K562 treated with DMSO at 1 percent for 24 hours (cell line): ENCODE data around the gene SWT1. TPM values are rescaled to one million over a fixed set of nuclear protein-coding genes. Genes with fewer than 3 reads are reported as not detected.

ENCODE experiments used
- total RNA-seq: library from RNA; unstranded; fragments of 300-600 nt; gene quantifications from 2 replicates; pipeline ENCODE4 v1.2.3, GENCODE V29; 2022; ENCODE audit warnings: low read depth; ENCODE audit not compliant: insufficient read depth

The SWT1 gene, protein sequence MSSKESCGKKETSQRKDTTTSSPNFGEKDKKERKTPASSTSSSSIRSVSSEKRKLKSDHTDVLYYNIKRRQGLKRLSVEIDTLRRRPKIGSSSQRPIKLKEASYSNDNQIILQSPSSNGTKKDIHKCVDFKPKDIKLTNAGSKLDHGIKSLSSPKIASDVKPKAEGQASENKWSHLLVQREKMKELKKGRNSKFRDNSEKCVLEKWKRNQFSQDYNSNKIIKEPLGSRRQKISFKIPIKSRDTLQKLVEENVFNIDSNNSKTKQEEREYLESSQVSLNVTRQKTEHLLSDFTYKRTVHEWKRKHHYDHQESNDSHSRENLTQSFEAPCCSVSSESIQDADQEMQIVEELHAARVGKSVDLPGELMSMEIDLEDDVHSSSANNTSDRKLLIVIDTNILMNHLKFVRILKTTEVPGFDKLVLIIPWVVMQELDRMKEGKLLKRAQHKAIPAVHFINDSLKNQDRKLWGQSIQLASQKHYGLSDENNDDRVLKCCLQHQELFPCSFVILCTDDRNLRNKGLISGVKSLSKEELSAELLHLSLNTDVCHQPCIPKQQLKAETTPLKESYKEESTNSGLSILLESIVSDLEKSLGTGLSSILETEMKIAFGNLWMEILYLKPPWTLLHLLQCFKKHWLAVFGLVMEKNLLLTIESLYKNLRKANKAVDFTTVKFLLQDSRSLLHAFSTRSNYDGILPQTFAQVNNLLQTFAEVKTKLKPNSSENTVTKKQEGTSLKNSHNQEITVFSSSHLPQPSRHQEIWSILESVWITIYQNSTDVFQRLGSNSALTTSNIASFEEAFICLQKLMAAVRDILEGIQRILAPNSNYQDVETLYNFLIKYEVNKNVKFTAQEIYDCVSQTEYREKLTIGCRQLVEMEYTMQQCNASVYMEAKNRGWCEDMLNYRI
- total RNA-seq = 2.0 and 2.2 TPM in 2 replicates

DNA sequence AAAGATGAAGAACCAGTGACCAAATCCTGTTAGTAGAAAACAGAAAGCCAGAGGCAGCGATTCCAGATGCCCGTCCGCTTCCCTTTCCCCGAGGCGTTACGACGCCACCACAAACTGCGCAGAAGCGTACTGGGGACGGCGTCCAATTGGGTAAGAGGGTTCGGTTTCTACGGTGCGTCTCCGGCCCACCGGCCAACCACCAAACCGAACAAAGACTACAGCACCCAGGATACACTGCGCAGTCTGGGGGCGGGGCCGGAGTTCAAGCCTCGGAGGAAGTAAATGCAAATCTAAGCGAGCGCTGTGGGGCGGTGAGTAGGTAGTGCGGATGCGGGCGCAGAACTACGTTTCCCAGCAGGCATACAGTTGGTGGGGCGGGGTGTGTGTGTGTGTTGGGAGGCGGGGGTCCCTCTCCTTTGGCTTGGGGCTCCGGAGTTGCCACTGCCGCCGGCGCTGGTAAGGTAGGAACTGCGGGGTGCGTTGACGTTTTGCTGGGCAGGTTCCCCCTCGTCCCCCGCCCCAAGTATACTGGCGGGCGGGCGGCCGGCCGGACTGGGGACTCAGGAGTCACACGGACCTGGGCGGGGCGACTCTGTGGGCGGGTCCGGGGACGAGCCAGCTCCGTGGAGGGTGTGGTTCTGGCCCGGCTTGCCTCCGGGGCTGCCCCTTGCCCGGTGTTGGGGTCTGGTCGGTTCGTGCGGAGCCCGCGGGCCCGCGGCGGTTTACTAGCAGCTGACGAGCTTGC is at the start of gene SWT1, which contains the start of gene TRMT1L:
SWT1 (plus strand) TSS at position 314 of the 745 bp plus-strand sequence. CDS start 3,675 bp downstream, outside the sequence.
TRMT1L (minus strand) TSS at position 100 of the 745 bp plus-strand sequence. CDS start 241 bp downstream, outside the sequence.

DNA sequence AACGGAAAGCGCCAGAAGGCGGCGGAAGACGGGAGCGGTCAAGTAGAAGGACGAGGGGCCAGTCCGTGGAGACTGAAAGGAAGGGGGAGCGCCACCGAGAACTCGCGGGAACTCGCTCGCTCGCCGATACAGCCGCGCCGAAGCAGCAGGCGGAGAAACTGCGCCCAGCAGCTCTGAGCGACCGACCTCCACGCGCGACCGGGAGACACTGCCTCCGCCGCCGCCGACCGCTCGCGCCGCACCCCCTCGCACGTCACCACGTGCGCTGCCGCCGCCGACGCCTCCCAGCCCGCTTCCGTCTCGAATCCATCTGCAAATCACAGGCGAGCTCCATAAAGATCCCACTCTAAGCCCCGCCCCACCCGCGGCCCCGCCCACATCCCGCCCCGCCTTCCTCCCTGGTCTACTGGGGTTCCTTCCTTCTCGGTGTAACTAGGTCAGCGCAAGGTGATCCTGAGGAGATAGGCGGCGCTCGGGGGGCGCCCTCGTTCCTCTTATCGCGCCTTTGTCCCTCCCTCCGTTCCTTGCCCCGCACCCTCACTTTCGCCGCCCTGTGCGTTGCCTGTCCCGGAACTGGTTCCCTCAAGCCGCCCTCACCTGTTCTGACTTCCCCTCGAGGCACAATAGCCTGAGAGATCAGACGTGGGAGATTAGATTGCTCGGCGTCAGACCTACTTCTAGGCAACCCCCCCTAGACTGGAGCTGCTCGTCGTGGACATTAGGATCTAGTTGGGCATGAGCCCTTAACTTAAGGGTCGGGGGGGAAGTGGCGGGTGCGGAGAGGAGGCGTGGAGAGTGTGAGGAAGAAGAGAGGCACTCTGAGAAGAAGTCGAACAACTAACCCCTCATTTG is 160.3 kb downstream of the SWT1 start, which contains the start of gene IVNS1ABP:
IVNS1ABP (minus strand) TSS at position 210 of the 852 bp plus-strand sequence. CDS start 7,750 bp downstream, outside the sequence.

Other genes starting within 250 kb of the SWT1 start
- 29.7 and 31.6 TPM in 2 replicates for gene NIBAN1, start 182.7 kb upstream of the SWT1 start, total RNA-seq
- 14.2 and 16.1 TPM in 2 replicates for gene RNF2, start 111.6 kb upstream of the SWT1 start, total RNA-seq
- 22.0 and 28.2 TPM in 2 replicates for gene TRMT1L, start 214 bp upstream of the SWT1 start, total RNA-seq
- gene IVNS1ABP, start 160.1 kb downstream of the SWT1 start, total RNA-seq = 13.8 and 14.7 TPM in 2 replicates